Pancreas (tissue), 10 donors: Measurements from ENCODE around the gene IFNG-AS1. TPM values are rescaled to one million over a fixed set of nuclear protein-coding genes. Genes with fewer than 3 reads are reported as not detected.

ENCODE experiments used
- ATAC-seq, 4 donors: fragments of 200-7000 bp; cut with Tn5 transposase; one replicate each; pipeline versions ENCODE4 v1.8.0 to v1.9.1; 2020; ENCODE audit warnings: mild to moderate bottlenecking in 4 of 4, moderate library complexity in 4 of 4
- DNase-seq, 6 donors: peaks; one replicate each; pipeline ENCODE4 v3.0.0-alpha.2; 2020
- FAIRE-seq: peaks from 2 replicates; lab custom pipeline; 2012; peaks lifted over from hg19 to GRCh38; lab: Jason Lieb, UNC
- H3K27ac ChIP-seq, 4 donors: fragments of 200-600 bp; sonication (generic); 1 replicate in 3 of 4; 2 replicates in 1 of 4; pipeline versions ENCODE4 v1.5.0 to v1.8.0; 2020
- H3K27me3 ChIP-seq, 4 donors: fragments of 200-600 bp; one replicate each; pipeline ENCODE4 v1.8.0; 2021
- H3K36me3 ChIP-seq, 3 donors: fragments of 200-600 bp; sonication (generic) in 1 of 3; one replicate each; pipeline versions ENCODE4 v1.5.0 to v1.8.0; 2020 to 2021
- H3K4me1 ChIP-seq, 3 donors: fragments of 200-600 bp; one replicate each; pipeline ENCODE4 v1.8.0; 2021
- H3K4me3 ChIP-seq, 4 donors: fragments of 200-600 bp; sonication (generic) in 2 of 4; one replicate each; pipeline versions ENCODE4 v1.5.0 to v1.8.0; 2020 to 2021
- H3K9me3 ChIP-seq, 4 donors: fragments of 200-600 bp; one replicate each; pipeline ENCODE4 v1.8.0; 2021
- CTCF ChIP-seq, 4 donors: fragments of 200-600 bp; sonication (generic) in 3 of 4; IDR thresholded peaks; one replicate each; pipeline versions ENCODE4 v1.5.0 to v1.8.0; 2021; ENCODE audit warnings: antibody characterized with exemption in 4 of 4
- WGBS, 2 donors: extraction: QIAGEN DNeasy Blood & Tissue Kit; methylation state at CpG; one replicate each; pipeline ENCODE4 v1.1.7; 2013; 5-methylcytosine and 5-hydroxymethylcytosine counted together
- intact Hi-C, 3 donors: fragments of 100-400 bp; cut with DNase I; formaldehyde crosslinking; loops; one replicate each; pipeline versions ENCODE4 v1.11.1 to v1.14.2; 2022
- polyA plus RNA-seq, 2 donors: library from polyadenylated mRNA; stranded (reverse); fragments of 200-250 nt; gene quantifications; one replicate each; pipeline ENCODE4 v1.2.3, GENCODE V29; 2013
- total RNA-seq, 6 donors: library from RNA; stranded (reverse); fragmentation: NEBNext Ultra II Directional in 4 of 6; extraction: Animal tissue kit (Norgen Biotek cat#: 25700) in 4 of 6; gene quantifications; one replicate each; pipeline versions ENCODE4 v1.2.1 to v1.2.4, GENCODE V29; 2021 to 2023
- donor health status: healthy with polysubstance abuse.
- donor health status: DM: no; HTN: no; CAD: no; lungs with moderate emphysema.
- donor health status: DM: no; HTN: no; CAD: no.
- donor health status: control.
- donor health status: control.
- donor health status: Bipolar disorder and iron deficiency.
- donor health status: DM: yes; HTN: yes; CAD: no.
- donor health status: DM: no; HTN: no; CAD: no.
- donor health status: DM: no; HTN: no; CAD: no.
- donor health status: DM: yes; HTN: yes; CAD: no.

Gene IFNG-AS1
- total and polyA plus RNA-seq, 8 donors = 0.22 to 0.29 TPM; not detected in 6

GRCh38 chr12:67943141-67943892 lies 45.9 kb upstream of the IFNG-AS1 start:
- H3K27ac ChIP-seq = no peak overlapping the region
- DNase-seq (peak in 4 of 6 donors; percentile 24 to 73 (median 47)), ATAC-seq (peak; percentile 68 to 97 (median 95)), FAIRE-seq (peak; percentile 97)
- H3K4me3 ChIP-seq = no peak overlapping the region
- intact Hi-C loops = loop anchor here in 2 of 3 donors (5.0 to 10.0 kb wide), 2 partner anchors 586 to 589 kb away; no protein-coding TSS in a partner anchor
- peaks cover 4 to 9% (median 5%) of the 10 kb centered on the region in 3 donors for H3K4me1 ChIP-seq
- no peaks in the 10 kb centered on the region for H3K36me3 ChIP-seq
- H3K9me3 ChIP-seq = no peaks in the 10 kb centered on the region
- TF ChIP-seq CTCF (IDR thresholded peaks at IDR 0.05) = peak; percentile 46 to 67 (median 56)
- no peaks in the 10 kb centered on the region for H3K27me3 ChIP-seq
- WGBS, 2 donors = 17% methylated on average over 5 of the region's 5 CpGs

- intact Hi-C loops = loop anchor here in 2 of 3 donors (5.0 to 10.0 kb wide), 2 partner anchors 587 to 589 kb away; no protein-coding TSS in a partner anchor
- no peak overlapping the region for H3K4me3 ChIP-seq
- no peaks in the 10 kb centered on the region for H3K36me3 ChIP-seq
- 71 to 79% methylated on average over 5 of the region's 5 CpGs for WGBS, 2 donors
- DNase-seq (no peak), ATAC-seq (no peak), FAIRE-seq (peak; percentile 53)
- H3K27ac ChIP-seq = no peak overlapping the region
- no peaks in the 10 kb centered on the region for H3K9me3 ChIP-seq
- no peak for TF ChIP-seq CTCF (IDR thresholded peaks at IDR 0.05)
- no peaks in the 10 kb centered on the region for H3K27me3 ChIP-seq
- H3K4me1 ChIP-seq = peaks cover 4 to 9% (median 5%) of the 10 kb centered on the region in 3 donors
Observed at GRCh38 chr12:67944093-67944492, 45.2 kb upstream of the IFNG-AS1 start.

- no peak overlapping the region for H3K4me3 ChIP-seq
- TF ChIP-seq CTCF (IDR thresholded peaks at IDR 0.05) = no peak
- FAIRE-seq (no peak), ATAC-seq (no peak), DNase-seq (no peak)
- H3K27ac ChIP-seq = no peak overlapping the region
- no peaks in the 10 kb centered on the region for H3K9me3 ChIP-seq
- no peaks in the 10 kb centered on the region for H3K36me3 ChIP-seq
- H3K4me1 ChIP-seq = no peaks in the 10 kb centered on the region
- no peaks in the 10 kb centered on the region for H3K27me3 ChIP-seq
- 81 to 91% methylated on average over 2 of the region's 2 CpGs for WGBS, 2 donors
- intact Hi-C loops = no loop called here
Observed at GRCh38 chr12:67952787-67953186, 36.5 kb upstream of the IFNG-AS1 start.

- WGBS, 2 donors = 40 to 43% methylated on average over 4 of the region's 4 CpGs
- H3K27me3 ChIP-seq = no peaks in the 10 kb centered on the region
- no peak for FAIRE-seq
- H3K4me3 ChIP-seq = no peak overlapping the region
- H3K27ac ChIP-seq = no peak overlapping the region
- no peaks in the 10 kb centered on the region for H3K4me1 ChIP-seq
- intact Hi-C loops = no loop called here
- no peak for DNase-seq
- H3K9me3 ChIP-seq = no peaks in the 10 kb centered on the region
- H3K36me3 ChIP-seq = no peaks in the 10 kb centered on the region
- TF ChIP-seq CTCF (IDR thresholded peaks at IDR 0.05) = no peak
- no peak for ATAC-seq
Observed at GRCh38 chr12:67957383-67957782, 31.9 kb upstream of the IFNG-AS1 start.

GRCh38 chr12:67958187-67958586 lies 31.1 kb upstream of the IFNG-AS1 start:
- 43 to 47% methylated on average over 4 of the region's 4 CpGs for WGBS, 2 donors
- no peak for ATAC-seq

More at GRCh38 chr12:67958187-67958586, 31.1 kb upstream of the IFNG-AS1 start:
- Histone ChIP-seq H3K4me3 (no peak overlapping the region), H3K4me1 (no peaks in the 10 kb centered on the region), H3K27me3 (no peaks in the 10 kb centered on the region), H3K36me3 (no peaks in the 10 kb centered on the region), H3K27ac (no peak overlapping the region), H3K9me3 (no peaks in the 10 kb centered on the region)
- intact Hi-C loops = no loop called here
- DNase-seq (no peak), FAIRE-seq (no peak)
- TF ChIP-seq CTCF (IDR thresholded peaks at IDR 0.05) = no peak
